Breast epithelium (tissue), 3 donors: ENCODE measurements around the gene KRTAP1-1.

Experiments
- CTCF ChIP-seq, 3 donors: fragments of 450-650 bp; IDR thresholded peaks; one replicate each; pipeline ENCODE4 v1.5.1; 2016 to 2017; ENCODE audit warnings: antibody characterized with exemption in 3 of 3, mild to moderate bottlenecking in 3 of 3, moderate library complexity in 3 of 3
- POLR2A ChIP-seq: fragments of 450-650 bp; IDR thresholded peaks from one replicate; pipeline ENCODE4 v1.6.1; 2016; ENCODE audit warnings: antibody characterized with exemption, mild to moderate bottlenecking, moderate library complexity
- POLR2AphosphoS5 ChIP-seq, 3 donors: sonication (generic); formaldehyde crosslinking; IDR thresholded peaks; one replicate each; pipeline ENCODE4 v1.6.1; 2017; ENCODE audit warnings: antibody characterized with exemption in 3 of 3

DNA sequence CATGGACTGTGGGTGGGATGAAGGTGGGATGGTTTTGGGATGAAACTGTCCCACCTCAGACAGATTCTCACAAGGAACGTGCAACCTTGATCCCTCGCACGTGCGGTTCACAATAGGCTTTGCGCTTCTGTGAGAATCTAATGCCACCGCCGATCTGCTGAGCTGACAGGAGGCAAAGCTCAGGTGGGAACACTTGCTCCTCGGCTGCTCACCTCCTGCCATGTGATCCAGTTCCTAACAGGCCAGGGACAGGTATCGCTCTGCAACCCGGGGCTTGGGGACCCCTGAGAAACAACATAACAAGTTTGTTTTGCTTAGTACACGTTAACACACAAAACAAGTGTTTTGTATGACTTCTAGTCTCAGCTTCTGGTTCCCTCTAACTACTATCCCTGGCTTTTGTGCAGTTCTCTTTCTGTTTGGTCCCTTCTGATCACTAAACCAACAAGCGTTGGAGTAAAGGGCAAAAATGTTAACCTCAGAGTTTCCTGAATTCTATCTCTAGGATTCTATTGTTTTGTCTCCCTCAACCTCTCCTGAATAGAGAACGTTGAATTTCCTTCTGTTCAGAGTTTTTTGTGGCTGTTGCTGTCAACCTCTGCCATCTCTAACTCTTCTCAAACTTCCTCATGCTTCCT, 24.6 kb downstream of the KRTAP1-1 start:
- TF ChIP-seq POLR2A (no peak), CTCF (IDR thresholded peaks at IDR 0.05) (no peak), POLR2AphosphoS5 (IDR thresholded peaks at IDR 0.05) (no peak)
